Activated CD8-positive, alpha-beta T cell treated with anti-CD3 and anti-CD28 coated beads for 36 hours (primary cell): ENCODE data around the gene SMU1. TPM values are rescaled to one million over a fixed set of nuclear protein-coding genes. Genes with fewer than 3 reads are reported as not detected.

Experiments used
- ATAC-seq: fragments of 200-7000 bp; cut with Tn5 transposase; one replicate; pipeline ENCODE4 v1.10.0; 2021; ENCODE audit warnings: mild to moderate bottlenecking, moderate library complexity
- CTCF ChIA-PET: fragments of 350-600 bp; sonication (Branson Sonifier 250); formaldehyde crosslinking; loops from one replicate; lab custom pipeline; 2021; ENCODE audit warnings: antibody characterized with exemption; lab: Charles Lee
- POLR2A ChIA-PET: fragments of 350-600 bp; sonication (Branson Sonifier 250); formaldehyde crosslinking; loops from one replicate; lab custom pipeline; 2021; ENCODE audit warnings: antibody characterized with exemption; lab: Charles Lee
- DNase-seq: peaks from one replicate; pipeline ENCODE4 v3.0.0-alpha.2; 2020
- H3K27ac Mint-ChIP-seq: one replicate; pipeline ENCODE4 v1.8.0; 2021; ENCODE audit warnings: mild to moderate bottlenecking, mixed read lengths
- H3K27me3 Mint-ChIP-seq: one replicate; pipeline ENCODE4 v1.8.0; 2021; ENCODE audit warnings: mixed read lengths
- H3K36me3 Mint-ChIP-seq: one replicate; pipeline ENCODE4 v1.8.0; 2021; ENCODE audit warnings: low read depth, mixed read lengths
- H3K4me1 Mint-ChIP-seq: one replicate; pipeline ENCODE4 v1.8.0; 2021; ENCODE audit warnings: low read depth, mixed read lengths
- H3K4me3 Mint-ChIP-seq: one replicate; pipeline ENCODE4 v1.8.0; 2021; ENCODE audit warnings: mild to moderate bottlenecking, moderate library complexity, mixed read lengths
- H3K9me3 Mint-ChIP-seq: one replicate; pipeline ENCODE4 v1.8.0; 2021; ENCODE audit warnings: mixed read lengths
- intact Hi-C: fragments of 100-400 bp; cut with micrococcal nuclease; formaldehyde crosslinking; loops from one replicate; pipeline ENCODE4 v1.10.0; 2022
- total RNA-seq, 2 experiments: library from RNA; stranded (reverse); gene quantifications; one replicate each; pipeline ENCODE4 v1.2.3, GENCODE V29; 2021
- TF ChIP-seq, protein P1 (sequence below): fragments of 200-600 bp; IDR thresholded peaks from one replicate; pipeline ENCODE4 v1.8.0; 2022; ENCODE audit warnings: antibody characterized with exemption, mild to moderate bottlenecking

SMU1 gene
- total RNA-seq, 2 experiments from 2014 or later, result 23.8 to 23.9 TPM

DNA sequence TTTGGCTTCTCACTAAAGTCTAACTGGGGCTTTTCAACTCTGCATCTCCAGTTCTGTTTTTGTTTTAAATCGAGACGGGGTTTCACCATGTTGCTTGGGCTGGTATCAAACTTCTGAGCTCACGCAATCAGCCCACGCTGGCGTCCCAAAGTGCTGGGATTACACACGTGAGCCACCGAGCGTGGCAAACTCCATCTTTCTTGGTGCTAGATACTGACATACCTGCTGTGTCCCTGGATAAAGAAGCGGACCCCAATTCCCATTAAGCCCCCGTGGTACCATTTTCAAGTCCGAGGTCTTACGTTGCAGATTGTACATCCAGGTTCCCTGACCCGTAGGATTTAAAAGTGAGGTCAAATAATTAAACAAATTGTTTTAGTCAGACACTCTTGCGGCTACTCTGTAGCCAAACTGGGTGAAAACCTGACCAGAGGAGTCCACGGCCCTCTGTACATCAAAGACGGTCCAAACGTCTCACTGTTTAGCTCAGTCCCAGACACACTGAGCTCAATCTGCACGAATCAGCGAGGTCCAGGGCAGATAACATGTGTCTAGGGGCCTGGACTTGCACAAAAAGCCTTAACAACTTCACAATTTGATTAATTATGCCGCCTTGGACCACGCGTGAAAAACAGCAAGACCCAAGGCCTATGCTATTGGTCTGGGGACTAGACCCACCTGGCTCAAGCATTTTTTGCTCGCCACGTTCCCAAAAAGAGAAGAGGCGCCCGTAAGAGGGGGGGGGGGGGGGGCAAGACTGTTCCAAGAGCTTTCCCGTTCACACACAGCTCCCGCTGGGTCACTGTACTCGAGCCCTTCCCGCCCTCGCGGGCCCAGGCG is 52.1 kb downstream of the SMU1 start:
- Mint-ChIP-seq H3K27me3 (no peaks in the 10 kb centered on the region), H3K27ac (peak overlapping the region; percentile 92), H3K4me3 (peak overlapping the region; percentile 99), H3K9me3 (no peaks in the 10 kb centered on the region), H3K36me3 (peaks cover 60% of the 10 kb centered on the region), H3K4me1 (peaks cover 49% of the 10 kb centered on the region)
- ATAC-seq (no peak), DNase-seq (peak; percentile 18)
- TF ChIP-seq, protein P1, sequence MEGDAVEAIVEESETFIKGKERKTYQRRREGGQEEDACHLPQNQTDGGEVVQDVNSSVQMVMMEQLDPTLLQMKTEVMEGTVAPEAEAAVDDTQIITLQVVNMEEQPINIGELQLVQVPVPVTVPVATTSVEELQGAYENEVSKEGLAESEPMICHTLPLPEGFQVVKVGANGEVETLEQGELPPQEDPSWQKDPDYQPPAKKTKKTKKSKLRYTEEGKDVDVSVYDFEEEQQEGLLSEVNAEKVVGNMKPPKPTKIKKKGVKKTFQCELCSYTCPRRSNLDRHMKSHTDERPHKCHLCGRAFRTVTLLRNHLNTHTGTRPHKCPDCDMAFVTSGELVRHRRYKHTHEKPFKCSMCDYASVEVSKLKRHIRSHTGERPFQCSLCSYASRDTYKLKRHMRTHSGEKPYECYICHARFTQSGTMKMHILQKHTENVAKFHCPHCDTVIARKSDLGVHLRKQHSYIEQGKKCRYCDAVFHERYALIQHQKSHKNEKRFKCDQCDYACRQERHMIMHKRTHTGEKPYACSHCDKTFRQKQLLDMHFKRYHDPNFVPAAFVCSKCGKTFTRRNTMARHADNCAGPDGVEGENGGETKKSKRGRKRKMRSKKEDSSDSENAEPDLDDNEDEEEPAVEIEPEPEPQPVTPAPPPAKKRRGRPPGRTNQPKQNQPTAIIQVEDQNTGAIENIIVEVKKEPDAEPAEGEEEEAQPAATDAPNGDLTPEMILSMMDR, result no peak
- intact Hi-C loops, result no loop called here
- POLR2A ChIA-PET, result interaction anchor here (0.6 to 8.8 kb wide), 28 partner anchors 8 to 626 kb away, joined by 3 to 127 read pairs (median 4); partner anchors contain the start of genes APTX, B4GALT1, BAG1 and CHMP5
- CTCF ChIA-PET, result interaction anchor here (0.7 to 1.5 kb wide), 3 partner anchors 22 to 444 kb away, joined by 3 to 4 read pairs (median 3); partner anchors contain the start of gene APTX

DNA sequence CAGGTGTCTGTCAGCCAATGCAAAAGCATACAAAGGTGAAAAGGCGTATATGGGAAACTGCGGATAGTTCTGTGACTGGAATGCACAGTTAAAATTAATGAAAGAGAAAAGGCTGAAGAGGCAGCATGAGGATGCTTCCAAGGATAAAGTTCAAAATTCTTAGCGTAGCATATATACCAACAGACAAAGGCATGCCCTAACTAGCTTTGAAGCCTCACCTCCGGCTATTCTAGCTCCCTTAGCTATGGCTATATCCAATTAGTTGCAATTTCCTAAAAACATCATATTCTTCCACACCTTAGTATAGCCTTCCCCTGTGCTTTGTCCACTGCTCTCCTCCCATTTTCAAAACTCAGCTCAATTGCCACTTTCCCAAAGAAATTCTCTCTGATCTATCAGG is 52.8 kb downstream of the SMU1 start:
- DNase-seq, result no peak
- TF ChIP-seq, protein P1, result no peak
- peaks cover 53% of the 10 kb centered on the region for H3K36me3 Mint-ChIP-seq
- H3K9me3 Mint-ChIP-seq, result no peaks in the 10 kb centered on the region
- H3K4me3 Mint-ChIP-seq, result peak overlapping the region; percentile 99
- intact Hi-C loops, result no loop called here
- H3K27ac Mint-ChIP-seq, result peak overlapping the region; percentile 92
- H3K4me1 Mint-ChIP-seq, result peaks cover 42% of the 10 kb centered on the region
- ChIA-PET POLR2A (interaction anchor here (1.1 to 8.8 kb wide), 6 partner anchors 17 to 139 kb away, joined by 3 to 127 read pairs (median 8); partner anchors contain the start of genes APTX and SMU1), CTCF (interaction anchor here (0.7 to 1.8 kb wide), 3 partner anchors 11 to 443 kb away, joined by 3 to 5 read pairs (median 4); partner anchors contain the start of gene APTX)
- no peaks in the 10 kb centered on the region for H3K27me3 Mint-ChIP-seq
- no peak for ATAC-seq

DNA sequence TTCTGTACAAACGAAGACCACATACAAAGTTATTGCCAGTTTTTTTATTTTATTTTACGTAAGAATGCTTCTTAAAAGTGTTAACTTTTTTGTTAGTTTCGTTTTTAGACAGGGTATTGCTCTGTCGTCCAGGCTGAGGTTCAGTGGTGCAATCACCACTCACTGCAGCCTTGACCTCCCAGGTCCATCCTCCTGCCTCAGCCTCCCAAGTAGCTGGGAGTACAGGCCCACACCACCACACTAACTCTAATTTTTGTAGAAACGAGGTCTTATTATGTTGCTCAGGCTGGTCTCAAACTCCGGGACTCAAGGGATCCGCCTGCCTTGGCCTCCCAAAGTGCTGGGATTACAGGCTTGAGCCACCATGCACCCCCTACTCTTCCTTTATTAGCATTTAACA is 53.7 kb downstream of the SMU1 start:
- POLR2A ChIA-PET, result interaction anchor here (5.2 to 8.8 kb wide), 2 partner anchors 18 to 21 kb away, joined by 68 to 127 read pairs; partner anchors contain the start of gene APTX
- CTCF ChIA-PET, result interaction anchor here (1.8 kb wide), 1 partner anchor 10 kb away, joined by 5 read pairs; no protein-coding TSS in a partner anchor
- no peak for DNase-seq
- Mint-ChIP-seq H3K27me3 (no peaks in the 10 kb centered on the region), H3K27ac (peak overlapping the region; percentile 48), H3K4me3 (peak overlapping the region; percentile 99), H3K4me1 (peaks cover 34% of the 10 kb centered on the region), H3K9me3 (no peaks in the 10 kb centered on the region), H3K36me3 (peaks cover 46% of the 10 kb centered on the region)
- no peak for ATAC-seq
- intact Hi-C loops, result no loop called here
- TF ChIP-seq, protein P1, result no peak

DNA sequence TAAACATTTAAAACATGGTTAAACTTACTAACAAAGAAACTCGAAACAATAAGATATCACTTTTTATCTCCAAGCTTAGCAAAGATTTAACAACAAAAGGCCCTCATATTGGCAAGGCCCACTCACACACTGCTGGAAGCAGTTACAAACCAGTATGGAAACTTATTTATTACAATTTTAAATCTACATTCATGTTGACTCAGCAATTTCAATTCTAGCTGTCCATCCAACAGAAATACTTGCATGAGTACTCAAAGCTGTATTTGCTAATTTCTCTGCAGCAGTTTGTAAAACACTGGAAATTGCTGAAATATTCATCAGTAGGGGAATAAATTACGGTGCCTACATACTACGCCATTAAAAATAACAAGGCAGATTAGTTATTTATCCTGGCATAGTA is 54.2 kb downstream of the SMU1 start:
- ChIA-PET POLR2A (interaction anchor here (5.2 kb wide), 1 partner anchor 21 kb away, joined by 68 read pairs; the partner anchor contains the start of gene APTX), CTCF (interaction anchor here (1.8 kb wide), 1 partner anchor 10 kb away, joined by 5 read pairs; no protein-coding TSS in a partner anchor)
- Mint-ChIP-seq H3K27ac (peak overlapping the region; percentile 5), H3K4me3 (peak overlapping the region; percentile 14), H3K4me1 (peaks cover 35% of the 10 kb centered on the region), H3K36me3 (peaks cover 42% of the 10 kb centered on the region), H3K9me3 (no peaks in the 10 kb centered on the region), H3K27me3 (no peaks in the 10 kb centered on the region)
- no peak for ATAC-seq
- TF ChIP-seq, protein P1, result no peak
- no peak for DNase-seq
- intact Hi-C loops, result no loop called here
